Hepatocyte (in vitro differentiated cells): ENCODE data around the gene KY.

ENCODE experiments used
- CTCF ChIP-seq: fragments of 200-600 bp; sonication (generic); IDR thresholded peaks from 2 replicates; pipeline ENCODE4 v1.5.1; 2016; ENCODE audit warnings: antibody characterized with exemption, mild to moderate bottlenecking; ENCODE audit not compliant: poor library complexity
- EZH2 ChIP-seq: fragments of 200-600 bp; sonication (generic); IDR thresholded peaks from 2 replicates; pipeline ENCODE4 v1.6.1; 2016; ENCODE audit warnings: antibody characterized with exemption, mild to moderate bottlenecking, borderline replicate concordance
- EZH2phosphoT487 ChIP-seq: fragments of 200-600 bp; sonication (generic); IDR thresholded peaks from one replicate; pipeline ENCODE4 v1.6.1; 2018; ENCODE audit warnings: antibody characterized with exemption, mild to moderate bottlenecking, low read depth, moderate library complexity; ENCODE audit not compliant: unreplicated experiment, severe bottlenecking

- no peak for TF ChIP-seq EZH2
- TF ChIP-seq CTCF, result no peak
- TF ChIP-seq EZH2phosphoT487, result no peak
These were observed 3.2 kb upstream of the KY start for GRCh38 chr3:134654031-134654430.
